ENCODE measurements around the gene PAX5. TPM values are rescaled to one million over a fixed set of nuclear protein-coding genes. Genes with fewer than 3 reads are reported as not detected.

PAX5 gene
- polyA plus RNA-seq, 1 experiment: not detected

DNA sequence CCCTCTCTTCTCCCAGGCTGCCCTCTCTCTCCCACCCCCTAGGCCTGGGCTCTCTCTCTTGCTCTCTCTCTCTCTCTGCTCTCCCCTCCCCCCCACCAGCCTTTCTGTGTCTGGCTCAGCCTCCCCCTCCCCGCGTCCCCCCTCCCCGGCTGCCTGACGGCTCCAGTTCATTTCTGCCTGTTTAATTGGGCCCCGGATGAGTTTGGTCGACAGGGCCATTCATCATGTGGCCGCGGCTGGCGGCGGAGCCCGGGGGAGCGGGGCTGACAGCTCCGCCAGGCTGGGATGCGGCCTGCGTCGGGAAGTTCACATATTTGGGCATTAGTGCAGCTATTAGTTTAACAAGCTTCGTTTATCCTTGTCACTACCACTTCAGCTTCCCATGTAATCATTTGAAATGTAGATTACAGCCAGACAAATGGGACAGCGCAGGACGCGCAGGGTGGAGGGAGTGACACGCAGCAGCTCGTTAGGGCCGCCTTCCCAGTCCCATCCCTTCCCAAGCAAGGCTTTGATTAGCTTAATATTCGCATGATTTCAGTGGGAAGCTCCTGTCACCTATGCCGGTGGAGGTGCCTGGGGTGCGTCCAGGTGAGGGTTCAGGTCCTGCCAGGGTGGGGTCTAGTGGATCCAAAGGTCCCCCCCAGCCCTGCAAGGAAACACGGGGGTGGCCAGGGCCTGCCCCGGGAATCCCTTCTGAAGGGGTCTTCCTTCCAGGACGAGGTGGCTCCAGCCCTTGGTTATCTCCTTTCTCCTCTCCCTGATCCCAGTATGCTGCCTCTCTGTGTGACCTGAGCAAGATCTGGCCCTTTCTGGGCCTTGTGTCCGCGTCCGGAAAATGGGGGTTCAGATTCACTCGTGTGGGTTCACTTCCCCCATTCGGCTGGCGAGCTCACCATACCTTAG is 214.8 kb downstream of the PAX5 start:
- ChIA-PET POLR2A (no interaction called here), CTCF (no interaction called here)
- DNase-seq (ENCODE audit: low read depth): no peak
- peaks cover 30% of the 10 kb centered on the region for H3K27me3 ChIP-seq (ENCODE audit: control insufficient read depth, insufficient read depth, low read length)
- H3K36me3 ChIP-seq (ENCODE audit: control insufficient read depth, insufficient read depth, low read length): no peaks in the 10 kb centered on the region
- H3K4me3 ChIP-seq (ENCODE audit: low read depth, low read length): no peak overlapping the region
- TF ChIP-seq, protein P1, sequence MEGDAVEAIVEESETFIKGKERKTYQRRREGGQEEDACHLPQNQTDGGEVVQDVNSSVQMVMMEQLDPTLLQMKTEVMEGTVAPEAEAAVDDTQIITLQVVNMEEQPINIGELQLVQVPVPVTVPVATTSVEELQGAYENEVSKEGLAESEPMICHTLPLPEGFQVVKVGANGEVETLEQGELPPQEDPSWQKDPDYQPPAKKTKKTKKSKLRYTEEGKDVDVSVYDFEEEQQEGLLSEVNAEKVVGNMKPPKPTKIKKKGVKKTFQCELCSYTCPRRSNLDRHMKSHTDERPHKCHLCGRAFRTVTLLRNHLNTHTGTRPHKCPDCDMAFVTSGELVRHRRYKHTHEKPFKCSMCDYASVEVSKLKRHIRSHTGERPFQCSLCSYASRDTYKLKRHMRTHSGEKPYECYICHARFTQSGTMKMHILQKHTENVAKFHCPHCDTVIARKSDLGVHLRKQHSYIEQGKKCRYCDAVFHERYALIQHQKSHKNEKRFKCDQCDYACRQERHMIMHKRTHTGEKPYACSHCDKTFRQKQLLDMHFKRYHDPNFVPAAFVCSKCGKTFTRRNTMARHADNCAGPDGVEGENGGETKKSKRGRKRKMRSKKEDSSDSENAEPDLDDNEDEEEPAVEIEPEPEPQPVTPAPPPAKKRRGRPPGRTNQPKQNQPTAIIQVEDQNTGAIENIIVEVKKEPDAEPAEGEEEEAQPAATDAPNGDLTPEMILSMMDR (IDR thresholded peaks at IDR 0.05; ENCODE audit: insufficient read depth, low read depth, low read length): no peak

DNA sequence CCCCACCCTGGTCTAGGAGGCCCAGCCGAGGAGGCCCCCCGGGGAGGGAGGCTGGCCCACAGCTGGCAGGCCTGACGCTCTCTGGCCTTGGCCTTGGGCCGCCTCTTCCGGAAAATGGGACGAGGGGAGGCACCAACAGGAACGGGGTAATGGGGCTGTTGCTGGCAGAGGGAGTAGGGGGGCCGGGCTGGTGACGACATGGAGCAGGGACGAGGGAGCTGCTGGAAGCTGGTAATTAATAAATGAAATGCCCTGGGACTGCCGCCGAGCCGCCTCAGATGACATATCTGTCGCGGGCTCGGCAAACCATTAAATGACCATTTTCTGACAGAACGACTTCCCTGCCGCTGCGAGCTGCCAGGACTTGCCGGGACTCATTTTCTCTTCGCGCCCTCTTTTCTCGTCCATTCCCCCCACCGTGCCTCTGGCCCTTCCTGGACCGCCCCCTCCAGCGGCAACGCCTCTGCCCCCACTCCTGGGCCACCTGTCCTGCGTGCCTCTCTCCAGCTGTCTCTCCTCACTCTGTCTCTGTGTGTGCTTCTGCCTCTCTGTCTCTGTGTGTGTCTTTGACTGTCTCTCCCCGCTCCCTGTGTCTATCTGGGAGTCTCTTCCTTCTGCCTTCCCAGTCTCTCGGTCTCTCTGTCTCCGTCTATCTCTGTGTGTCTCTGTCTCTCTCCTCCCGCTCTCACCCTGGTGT is 215.7 kb downstream of the PAX5 start:
- no peak for DNase-seq (ENCODE audit: low read depth)
- CTCF ChIA-PET: no interaction called here

DNA sequence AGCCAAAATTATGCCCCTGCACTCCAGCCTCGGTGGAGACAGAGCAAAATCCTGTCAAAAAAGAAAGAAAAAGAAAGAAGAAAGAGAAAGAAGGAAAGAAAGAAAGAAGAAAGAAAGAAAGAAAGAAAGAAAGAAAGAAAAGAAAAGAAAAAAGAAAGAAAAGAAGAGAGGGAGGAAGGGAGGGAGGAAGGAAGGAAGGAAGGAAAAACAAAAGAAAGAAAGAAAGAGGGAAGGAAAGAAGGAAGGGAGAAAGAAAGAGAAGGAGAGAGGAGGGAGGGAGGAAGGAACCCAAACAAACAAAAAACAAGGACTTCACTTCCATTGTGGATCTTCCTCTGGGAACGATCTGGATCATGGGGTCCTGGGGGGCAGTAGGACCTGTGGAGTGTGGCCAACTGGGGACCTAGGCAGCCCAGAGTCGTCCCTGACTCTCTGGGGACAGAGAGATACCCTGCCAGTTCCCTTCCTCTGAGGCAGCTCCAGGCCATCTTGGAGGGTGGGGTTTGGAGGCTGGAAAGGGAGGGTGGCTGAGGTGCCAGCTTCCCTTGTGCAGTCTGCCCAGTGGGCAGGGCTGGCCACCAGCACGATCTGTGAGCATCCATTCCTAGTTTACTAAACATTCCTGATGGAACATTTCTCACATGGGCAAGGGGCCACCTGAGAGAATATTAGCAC is 216.8 kb downstream of the PAX5 start:
- H3K4me3 ChIP-seq (ENCODE audit: low read depth, low read length): no peak overlapping the region
- DNase-seq (ENCODE audit: low read depth): no peak
- H3K36me3 ChIP-seq (ENCODE audit: control insufficient read depth, insufficient read depth, low read length): no peaks in the 10 kb centered on the region
- peaks cover 27% of the 10 kb centered on the region for H3K27me3 ChIP-seq (ENCODE audit: control insufficient read depth, insufficient read depth, low read length)
- ChIA-PET POLR2A (no interaction called here), CTCF (no interaction called here)
- TF ChIP-seq, protein P1 (IDR thresholded peaks at IDR 0.05; ENCODE audit: insufficient read depth, low read depth, low read length): no peak

More for the DNA sequence above, 215.7 kb downstream of the PAX5 start:
- no peaks in the 10 kb centered on the region for H3K36me3 ChIP-seq (ENCODE audit: control insufficient read depth, insufficient read depth, low read length)
- H3K27me3 ChIP-seq (ENCODE audit: control insufficient read depth, insufficient read depth, low read length): peaks cover 30% of the 10 kb centered on the region
- no peak overlapping the region for H3K4me3 ChIP-seq (ENCODE audit: low read depth, low read length)
- POLR2A ChIA-PET: no interaction called here
- TF ChIP-seq, protein P1 (IDR thresholded peaks at IDR 0.05; ENCODE audit: insufficient read depth, low read depth, low read length): no peak

DNA sequence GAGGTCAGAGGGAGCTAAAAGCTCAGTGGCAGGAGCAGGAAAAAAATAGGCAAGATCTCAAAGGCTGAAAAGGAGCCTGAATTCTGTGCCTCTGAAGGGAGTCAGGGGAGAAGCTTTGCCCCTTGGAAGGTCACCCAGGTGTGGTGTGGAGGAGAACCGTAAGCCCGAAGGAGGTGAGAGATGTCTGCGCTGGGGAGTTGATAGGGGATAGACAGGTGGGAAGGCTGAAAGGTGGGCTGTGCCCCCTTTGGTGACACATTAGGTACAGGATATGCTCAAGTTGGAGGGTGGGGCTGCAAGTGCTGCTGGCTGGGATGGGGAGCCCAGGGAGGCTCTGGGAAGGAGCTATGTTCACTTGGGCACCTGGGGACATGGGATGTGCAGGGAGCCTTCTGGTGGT is 217.7 kb downstream of the PAX5 start:
- peaks cover 27% of the 10 kb centered on the region for H3K27me3 ChIP-seq (ENCODE audit: control insufficient read depth, insufficient read depth, low read length)
- H3K4me3 ChIP-seq (ENCODE audit: low read depth, low read length): no peak overlapping the region
- TF ChIP-seq, protein P1 (IDR thresholded peaks at IDR 0.05; ENCODE audit: insufficient read depth, low read depth, low read length): no peak
- H3K36me3 ChIP-seq (ENCODE audit: control insufficient read depth, insufficient read depth, low read length): no peaks in the 10 kb centered on the region
- ChIA-PET POLR2A (no interaction called here), CTCF (no interaction called here)
- no peak for DNase-seq (ENCODE audit: low read depth)

Data from BJ (cell line).